ENCODE data around the gene SPN.

DNA sequence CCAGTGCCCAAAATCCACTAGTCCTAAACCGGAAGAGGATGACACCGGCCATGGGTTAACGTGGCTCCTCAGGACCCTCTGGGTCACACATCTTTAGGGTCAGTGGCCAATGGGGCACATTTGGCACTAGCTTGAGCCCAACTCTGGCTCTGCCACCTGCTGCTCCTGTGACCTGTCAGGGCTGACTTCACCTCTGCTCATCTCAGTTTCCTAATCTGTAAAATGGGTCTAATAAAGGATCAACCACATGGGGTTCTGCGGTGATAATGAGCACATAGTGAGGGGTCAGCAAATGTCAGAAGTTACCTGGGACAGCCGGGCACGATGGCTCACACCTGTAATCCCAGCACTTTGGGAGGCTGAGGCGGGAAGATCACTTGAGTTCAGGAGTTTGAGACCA is 34.3 kb downstream of the SPN start:
- TF ChIP-seq, protein P1, sequence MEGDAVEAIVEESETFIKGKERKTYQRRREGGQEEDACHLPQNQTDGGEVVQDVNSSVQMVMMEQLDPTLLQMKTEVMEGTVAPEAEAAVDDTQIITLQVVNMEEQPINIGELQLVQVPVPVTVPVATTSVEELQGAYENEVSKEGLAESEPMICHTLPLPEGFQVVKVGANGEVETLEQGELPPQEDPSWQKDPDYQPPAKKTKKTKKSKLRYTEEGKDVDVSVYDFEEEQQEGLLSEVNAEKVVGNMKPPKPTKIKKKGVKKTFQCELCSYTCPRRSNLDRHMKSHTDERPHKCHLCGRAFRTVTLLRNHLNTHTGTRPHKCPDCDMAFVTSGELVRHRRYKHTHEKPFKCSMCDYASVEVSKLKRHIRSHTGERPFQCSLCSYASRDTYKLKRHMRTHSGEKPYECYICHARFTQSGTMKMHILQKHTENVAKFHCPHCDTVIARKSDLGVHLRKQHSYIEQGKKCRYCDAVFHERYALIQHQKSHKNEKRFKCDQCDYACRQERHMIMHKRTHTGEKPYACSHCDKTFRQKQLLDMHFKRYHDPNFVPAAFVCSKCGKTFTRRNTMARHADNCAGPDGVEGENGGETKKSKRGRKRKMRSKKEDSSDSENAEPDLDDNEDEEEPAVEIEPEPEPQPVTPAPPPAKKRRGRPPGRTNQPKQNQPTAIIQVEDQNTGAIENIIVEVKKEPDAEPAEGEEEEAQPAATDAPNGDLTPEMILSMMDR (IDR thresholded peaks at IDR 0.05), result no peak
- no peak for TF ChIP-seq POLR2A (IDR thresholded peaks at IDR 0.05)
